HepG2 (cell line): ENCODE results near the gene GRK5. TPM values are rescaled to one million over a fixed set of nuclear protein-coding genes. Genes with fewer than 3 reads are reported as not detected.

Experiments
- ATAC-seq: fragments of 200-7000 bp; cut with Tn5 transposase; 3 replicates; pipeline ENCODE4 v1.9.1; 2020; ENCODE audit warnings: mild to moderate bottlenecking, moderate library complexity
- BruUV-seq: library from RNA; stranded (reverse); fragments of 400-500 nt; replicated peaks from 2 replicates; lab custom pipeline; 2021; lab: Mats Ljungman, UMichigan
- CTCF ChIA-PET: fragments of 300-600 bp; formaldehyde crosslinking; extraction: SDS; loops from one replicate; lab custom pipeline; 2021; ENCODE audit warnings: low total read pairs, inconsistent platforms, low intra/inter-chr PET ratio; lab: Yijun Ruan, JAX
- POLR2A ChIA-PET: fragments of 350-600 bp; sonication (Branson Sonifier 250); formaldehyde crosslinking; loops from one replicate; lab custom pipeline; 2020; ENCODE audit warnings: antibody characterized with exemption, inconsistent platforms; lab: Yijun Ruan, JAX
- DNase-seq: peaks from one replicate; pipeline ENCODE4 v3.0.0-alpha.2; 2015; ENCODE audit warnings: low spot score
- FAIRE-seq: peaks from 3 replicates; lab custom pipeline; 2011; peaks lifted over from hg19 to GRCh38; lab: Jason Lieb, UNC
- H2AFZ ChIP-seq: one replicate; pipeline ENCODE4 v1.6.1; 2011; ENCODE audit warnings: low read length, inconsistent platforms
- H3K27ac ChIP-seq: fragments of 300-600 bp; 3 replicates; pipeline ENCODE4 v1.8.0; 2011; ENCODE audit warnings: mixed run types, mild to moderate bottlenecking, mixed read lengths, low read length, inconsistent platforms; ENCODE audit not compliant: insufficient read depth; ENCODE audit errors: extremely low read length
- H3K27me3 ChIP-seq, 2 experiments: fragments of 200-600 bp in 1 of 2; 2 replicates in 1 of 2; 3 replicates in 1 of 2; pipeline versions ENCODE4 v1.6.0 to v1.8.0; 2011; ENCODE audit warnings: low read length in 2 of 2, mild to moderate bottlenecking in 2 of 2, moderate library complexity in 2 of 2, inconsistent platforms in 1 of 2; ENCODE audit not compliant: insufficient read depth in 2 of 2, control insufficient read depth in 1 of 2
- H3K36me3 ChIP-seq, 2 experiments: fragments of 200-600 bp in 1 of 2; replicated peaks in 1 of 2; 2 replicates in 1 of 2; 3 replicates in 1 of 2; pipeline versions ENCODE4 v1.5.1 to v1.8.0; 2011; ENCODE audit warnings: low read length in 2 of 2, inconsistent platforms in 1 of 2; ENCODE audit not compliant: insufficient read depth in 2 of 2, control insufficient read depth in 1 of 2
- H3K4me1 ChIP-seq: 2 replicates; pipeline ENCODE4 v1.5.1; 2012; ENCODE audit warnings: low read length, inconsistent platforms; ENCODE audit not compliant: insufficient read depth
- H3K4me2 ChIP-seq: 2 replicates; pipeline ENCODE4 v1.6.0; 2011; ENCODE audit warnings: low read depth, low read length, inconsistent platforms
- H3K4me3 ChIP-seq, 3 experiments: fragments of 200-600 bp in 1 of 3; sonication (generic), shearing (Covaris generic) in 1 of 3; replicated peaks in 1 of 3; 2 replicates each; pipeline ENCODE4 v1.5.1; 2011 to 2016; ENCODE audit warnings: low read length in 3 of 3, inconsistent platforms in 2 of 3, low read depth in 2 of 3, mild to moderate bottlenecking in 2 of 3, control low read depth in 1 of 3, mixed read lengths in 1 of 3; ENCODE audit not compliant: insufficient read depth in 1 of 3
- H3K79me2 ChIP-seq: one replicate; pipeline ENCODE4 v1.6.1; 2011; ENCODE audit warnings: low read length, inconsistent platforms; ENCODE audit not compliant: insufficient read depth
- H3K9ac ChIP-seq: 2 replicates; pipeline ENCODE4 v1.6.0; 2011; ENCODE audit warnings: mild to moderate bottlenecking, low read depth, low read length, inconsistent platforms; ENCODE audit not compliant: insufficient read depth
- H3K9me3 ChIP-seq: 2 replicates; pipeline ENCODE4 v1.5.1; 2012; ENCODE audit warnings: mild to moderate bottlenecking, low read length
- H4K20me1 ChIP-seq: 2 replicates; pipeline ENCODE4 v1.6.0; 2011; ENCODE audit warnings: inconsistent platforms, mild to moderate bottlenecking, low read length, moderate library complexity; ENCODE audit not compliant: insufficient read depth
- CBX1 ChIP-seq: IDR thresholded peaks from one replicate; pipeline ENCODE4 v1.6.1; 2016; ENCODE audit warnings: antibody characterized with exemption, low read depth
- CCDC6 ChIP-seq: sonication (generic); formaldehyde crosslinking; IDR thresholded peaks from 2 replicates; pipeline ENCODE4 v1.8.1; 2022; ENCODE audit warnings: mild to moderate bottlenecking, missing genetic modification reagents, moderate library complexity
- CREB3 ChIP-seq: sonication (generic); formaldehyde crosslinking; IDR thresholded peaks from 2 replicates; pipeline ENCODE4 v1.5.0; 2020; ENCODE audit warnings: missing genetic modification reagents
- HIVEP1 ChIP-seq: sonication (generic); formaldehyde crosslinking; IDR thresholded peaks from 2 replicates; pipeline ENCODE4 v1.4.0; 2020; ENCODE audit warnings: mild to moderate bottlenecking, missing genetic modification reagents
- NFRKB ChIP-seq: fragments of 450-650 bp; IDR thresholded peaks from 2 replicates; pipeline ENCODE4 v1.6.1; 2017
- SOX5 ChIP-seq: IDR thresholded peaks from 2 replicates; pipeline ENCODE4 v1.6.1; 2016; ENCODE audit warnings: borderline replicate concordance
- ZBTB21 ChIP-seq: sonication (generic); formaldehyde crosslinking; IDR thresholded peaks from 2 replicates; pipeline ENCODE4 v1.4.0; 2020; ENCODE audit warnings: missing genetic modification reagents
- ZFY ChIP-seq: sonication (generic); formaldehyde crosslinking; IDR thresholded peaks from 2 replicates; pipeline ENCODE4 v1.4.0; 2020; ENCODE audit warnings: missing genetic modification reagents
- ZNF354B ChIP-seq: sonication (generic); formaldehyde crosslinking; IDR thresholded peaks from 2 replicates; pipeline ENCODE4 v1.8.0; 2022; ENCODE audit warnings: mild to moderate bottlenecking, missing genetic modification reagents
- ZNF367 ChIP-seq: sonication (generic); formaldehyde crosslinking; IDR thresholded peaks from 2 replicates; pipeline ENCODE4 v1.4.0; 2020; ENCODE audit warnings: missing genetic modification reagents, borderline replicate concordance
- ZNF549 ChIP-seq: sonication (generic); formaldehyde crosslinking; IDR thresholded peaks from 2 replicates; pipeline ENCODE4 v1.5.0; 2020; ENCODE audit warnings: missing genetic modification reagents
- ZNF710 ChIP-seq: sonication (generic); formaldehyde crosslinking; IDR thresholded peaks from 2 replicates; pipeline ENCODE4 v1.5.0; 2020; ENCODE audit warnings: mild to moderate bottlenecking, missing genetic modification reagents, borderline replicate concordance
- ZNF780A ChIP-seq: sonication (generic); formaldehyde crosslinking; IDR thresholded peaks from 2 replicates; pipeline ENCODE4 v1.8.0; 2022; ENCODE audit warnings: mild to moderate bottlenecking, missing genetic modification reagents, moderate library complexity
- ZSCAN20 ChIP-seq: sonication (generic); formaldehyde crosslinking; IDR thresholded peaks from 2 replicates; pipeline ENCODE4 v1.4.0; 2020; ENCODE audit warnings: missing genetic modification reagents, mild to moderate bottlenecking, borderline replicate concordance
- WGBS: methylation state at CpG from one replicate; pipeline ENCODE4 v1.1.6; 2017; ENCODE audit warnings: low lambda C conversion rate; 5-methylcytosine and 5-hydroxymethylcytosine counted together
- in situ Hi-C: cut with HindIII; loops from 2 replicates; pipeline ENCODE4 v1.10.0; 2017; ENCODE audit warnings: low pct_unique_long_range_greater_than_20kb; ENCODE audit not compliant: extremely low pct_ligation_motif_present
- intact Hi-C: fragments of 100-400 bp; cut with micrococcal nuclease; formaldehyde crosslinking; loops from one replicate; pipeline ENCODE4 v1.10.0; 2022; ENCODE audit not compliant: unreplicated experiment
- polyA plus RNA-seq, 8 experiments: library from polyadenylated mRNA; depleted of rRNA in 3 of 8; stranded (reverse) in 7 of 8; unstranded in 1 of 8; fragments of >200 nt; fragmentation: Illumina TruSeq in 4 of 8; extraction: Trizol in 4 of 8; gene quantifications; 2 replicates each; pipeline versions ENCODE4 v1.2.1 to v1.2.3, GENCODE V29; 2011 to 2016; ENCODE audit warnings: low read depth in 4 of 8, missing spikeins in 1 of 8, mixed read lengths in 1 of 8; ENCODE audit not compliant: insufficient read depth in 1 of 8
- total RNA-seq, 5 experiments: library from RNA; depleted of rRNA; stranded (reverse); fragments of >200 nt; fragmentation: Illumina TruSeq; extraction: Trizol; gene quantifications; 2 replicates each; pipeline ENCODE4 v1.2.3, GENCODE V29; 2016; ENCODE audit warnings: low read depth in 1 of 5

The GRK5 gene
- total and polyA plus RNA-seq, 2 of the 13 experiments (the other 11 are each of a cell fraction or from before 2014, with no cell fraction given), result 10.4 to 12.6 TPM

- Histone ChIP-seq H3K79me2 (no peaks in the 10 kb centered on the region), H3K9me3 (no peaks in the 10 kb centered on the region), H3K27ac (no peak overlapping the region), H3K9ac (no peak overlapping the region), H3K4me3 (no peak overlapping the region), H3K36me3 (no peaks in the 10 kb centered on the region), H3K4me2 (no peak overlapping the region), H3K4me1 (no peaks in the 10 kb centered on the region), H3K27me3 (no peaks in the 10 kb centered on the region), H4K20me1 (no peaks in the 10 kb centered on the region), H2AFZ (no peak overlapping the region)
- intact Hi-C loops (loop anchor here (1.0 kb wide), 1 partner anchor 25 kb away; no protein-coding TSS in a partner anchor), in situ Hi-C loops (loop anchor here (10.0 kb wide), 1 partner anchor 248 kb away; no protein-coding TSS in a partner anchor)
- CTCF ChIA-PET, result no interaction called here
- no peak for ATAC-seq
- POLR2A ChIA-PET, result no interaction called here
- TF ChIP-seq SOX5 (CRISPR knock-in tag) (no peak), ZNF710 (CRISPR knock-in tag) (no peak), ZNF354B (CRISPR knock-in tag) (no peak), HIVEP1 (CRISPR knock-in tag) (no peak), CREB3 (no peak), ZBTB21 (CRISPR knock-in tag) (no peak), ZFY (CRISPR knock-in tag) (no peak), ZSCAN20 (CRISPR knock-in tag) (no peak), ZNF780A (CRISPR knock-in tag) (no peak), CCDC6 (CRISPR knock-in tag) (no peak), CBX1 (no peak), ZNF549 (CRISPR knock-in tag) (no peak), ZNF367 (no peak), NFRKB (no peak)
- no peak for DNase-seq
- BruUV-seq, result no TSS peak
- WGBS, result 88% methylated on average over 4 of the region's 4 CpGs
- no peak for FAIRE-seq
These were observed 235.3 kb downstream of the GRK5 start for GRCh38 chr10:119442758-119443060.
